C4-2B (cell line): ENCODE data around the gene KMO.

Source experiments
- H3K27ac ChIP-seq: fragments of 450-650 bp; 2 replicates; pipeline ENCODE4 v1.5.1; 2017
- ZFX ChIP-seq: fragments of 450-650 bp; IDR thresholded peaks from 2 replicates; pipeline ENCODE4 v1.6.1; 2017
- TF ChIP-seq, protein P1 (sequence below): fragments of 450-650 bp; conservative IDR thresholded peaks from 2 replicates; pipeline ENCODE4 v1.5.1; 2017; ENCODE audit warnings: mild to moderate bottlenecking

The KMO gene

DNA sequence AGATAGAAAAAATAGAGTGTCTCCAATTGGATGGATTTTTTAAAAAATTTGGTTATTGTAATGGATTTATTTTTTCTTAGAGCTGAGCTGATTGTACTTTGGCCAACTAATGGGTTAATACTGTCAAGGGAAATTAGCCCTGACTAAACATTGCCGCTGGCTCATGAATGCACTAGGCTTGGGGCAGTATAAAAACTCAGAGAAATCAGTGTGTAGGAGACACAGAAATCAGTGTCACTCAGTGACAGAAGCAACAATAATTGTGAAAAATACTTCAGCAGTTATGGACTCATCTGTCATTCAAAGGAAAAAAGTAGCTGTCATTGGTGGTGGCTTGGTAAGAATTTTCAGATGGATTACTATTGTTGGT lies at the start of gene KMO:
TSS of gene KMO (plus strand) at position 217 of the 370 bp plus-strand sequence. CDS start at position 284, 67 bp downstream.
- H3K27ac ChIP-seq: no peak within 1 kb of the TSS
- TF ChIP-seq, protein P1, sequence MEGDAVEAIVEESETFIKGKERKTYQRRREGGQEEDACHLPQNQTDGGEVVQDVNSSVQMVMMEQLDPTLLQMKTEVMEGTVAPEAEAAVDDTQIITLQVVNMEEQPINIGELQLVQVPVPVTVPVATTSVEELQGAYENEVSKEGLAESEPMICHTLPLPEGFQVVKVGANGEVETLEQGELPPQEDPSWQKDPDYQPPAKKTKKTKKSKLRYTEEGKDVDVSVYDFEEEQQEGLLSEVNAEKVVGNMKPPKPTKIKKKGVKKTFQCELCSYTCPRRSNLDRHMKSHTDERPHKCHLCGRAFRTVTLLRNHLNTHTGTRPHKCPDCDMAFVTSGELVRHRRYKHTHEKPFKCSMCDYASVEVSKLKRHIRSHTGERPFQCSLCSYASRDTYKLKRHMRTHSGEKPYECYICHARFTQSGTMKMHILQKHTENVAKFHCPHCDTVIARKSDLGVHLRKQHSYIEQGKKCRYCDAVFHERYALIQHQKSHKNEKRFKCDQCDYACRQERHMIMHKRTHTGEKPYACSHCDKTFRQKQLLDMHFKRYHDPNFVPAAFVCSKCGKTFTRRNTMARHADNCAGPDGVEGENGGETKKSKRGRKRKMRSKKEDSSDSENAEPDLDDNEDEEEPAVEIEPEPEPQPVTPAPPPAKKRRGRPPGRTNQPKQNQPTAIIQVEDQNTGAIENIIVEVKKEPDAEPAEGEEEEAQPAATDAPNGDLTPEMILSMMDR: no peak
- no peak for TF ChIP-seq ZFX

DNA sequence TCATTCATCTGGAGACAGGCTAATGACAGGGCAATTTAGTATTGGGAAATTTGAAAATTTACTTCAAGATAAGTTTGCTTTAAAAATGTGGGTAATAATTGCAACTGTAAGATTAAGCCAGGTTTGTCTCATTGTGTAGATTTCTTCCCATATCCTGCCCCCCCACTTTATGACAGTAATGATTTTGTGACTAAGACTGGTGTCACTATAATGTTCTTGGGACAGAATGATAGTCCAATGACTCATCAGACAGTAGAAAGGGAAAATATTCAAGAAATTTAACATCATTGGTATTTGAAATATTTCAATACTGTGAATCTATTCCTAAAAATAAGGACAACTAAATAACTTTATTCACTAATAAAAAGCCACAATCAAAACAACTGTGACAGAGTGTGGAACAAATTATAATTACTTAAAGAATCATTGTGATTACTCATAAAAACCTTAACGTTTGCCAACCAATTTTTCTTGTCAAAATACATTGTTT lies 49.4 kb upstream of the KMO start:
- no peak overlapping the region for H3K27ac ChIP-seq

DNA sequence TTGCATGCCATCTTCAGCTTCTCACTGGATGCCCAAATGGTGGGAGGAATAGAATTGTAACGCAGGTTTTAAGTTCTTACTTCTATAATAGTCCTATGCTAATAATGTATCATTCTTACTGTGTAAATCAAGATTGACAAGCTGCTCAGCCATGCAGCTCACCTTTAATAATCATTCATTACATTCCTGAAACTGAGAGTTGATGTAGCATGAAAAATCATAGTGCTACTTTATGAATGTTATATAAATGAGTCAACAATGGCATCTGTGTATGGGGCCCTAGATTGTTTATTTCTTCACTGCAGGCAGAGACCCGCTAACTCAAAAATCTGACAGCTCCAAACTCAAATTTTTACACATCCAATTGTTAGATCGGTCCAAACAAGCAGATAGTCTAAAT lies 47.0 kb upstream of the KMO start:
- no peak overlapping the region for H3K27ac ChIP-seq
- no peak for TF ChIP-seq ZFX
- TF ChIP-seq, protein P1: no peak

More for the DNA sequence above, 49.4 kb upstream of the KMO start:
- no peak for TF ChIP-seq ZFX
- TF ChIP-seq, protein P1: no peak

DNA sequence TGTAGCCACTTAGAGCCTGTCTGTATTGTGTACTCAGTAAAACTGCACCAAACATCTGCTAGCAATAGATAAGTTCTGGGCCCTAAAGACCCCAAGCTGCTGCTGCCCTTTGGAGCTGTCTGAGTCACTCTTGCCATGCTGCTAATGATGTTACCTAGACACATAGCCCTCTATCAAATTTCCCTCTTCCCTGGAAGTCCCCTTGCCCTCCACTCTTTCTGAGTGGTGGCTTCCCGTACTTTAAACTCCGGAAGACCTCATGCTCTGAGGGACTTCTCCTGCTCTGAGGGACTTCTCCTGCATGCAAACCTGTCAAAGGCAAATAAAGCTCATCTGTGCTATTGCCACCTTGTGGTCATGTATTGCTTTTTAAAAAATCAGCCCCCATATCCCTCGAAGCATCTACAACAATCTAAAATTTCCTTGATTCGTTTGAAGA lies 46.6 kb upstream of the KMO start:
- TF ChIP-seq, protein P1: peak; percentile 72
- TF ChIP-seq ZFX: no peak

DNA sequence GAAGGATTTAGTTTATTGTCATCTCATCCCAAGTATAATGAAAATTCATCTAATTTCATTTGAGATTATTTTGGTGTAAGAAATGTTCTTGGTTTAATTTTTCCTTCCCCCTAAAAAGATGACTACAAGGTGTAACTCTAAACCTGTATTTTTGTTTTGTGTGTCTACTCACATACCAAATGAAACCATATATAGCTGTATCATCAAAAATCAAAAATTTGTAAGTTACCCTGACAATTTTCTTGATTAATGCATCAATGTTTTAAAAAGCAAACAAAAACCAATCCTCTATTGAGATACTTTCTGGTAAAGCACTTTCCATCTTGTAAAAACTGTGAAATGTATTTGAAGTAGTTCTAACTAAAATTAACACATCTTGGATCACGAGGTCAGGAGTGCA lies 43.4 kb upstream of the KMO start:
- TF ChIP-seq, protein P1: no peak
- no peak for TF ChIP-seq ZFX
- no peak overlapping the region for H3K27ac ChIP-seq

More for the DNA sequence above, 46.6 kb upstream of the KMO start:
- no peak overlapping the region for H3K27ac ChIP-seq

DNA sequence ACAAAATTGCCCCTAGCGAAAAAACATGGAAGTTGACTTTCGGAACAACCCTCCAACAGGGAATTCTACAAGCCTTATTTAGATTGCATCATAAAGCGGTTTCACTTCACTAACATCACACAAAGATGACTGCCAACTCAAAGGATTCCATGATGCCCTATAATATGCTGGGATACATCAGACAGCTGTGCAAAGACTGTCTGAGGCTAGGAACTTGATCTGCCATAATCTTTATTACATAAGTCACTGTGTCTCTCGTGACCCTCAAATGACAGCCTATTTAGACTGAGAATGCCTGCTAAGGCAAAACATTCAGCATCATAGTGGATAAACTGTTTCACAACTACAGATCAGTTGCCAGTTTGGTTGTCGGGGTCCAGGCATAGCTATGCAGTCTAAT lies 36.4 kb upstream of the KMO start:
- TF ChIP-seq, protein P1: no peak
- TF ChIP-seq ZFX: no peak
- H3K27ac ChIP-seq: no peak overlapping the region

DNA sequence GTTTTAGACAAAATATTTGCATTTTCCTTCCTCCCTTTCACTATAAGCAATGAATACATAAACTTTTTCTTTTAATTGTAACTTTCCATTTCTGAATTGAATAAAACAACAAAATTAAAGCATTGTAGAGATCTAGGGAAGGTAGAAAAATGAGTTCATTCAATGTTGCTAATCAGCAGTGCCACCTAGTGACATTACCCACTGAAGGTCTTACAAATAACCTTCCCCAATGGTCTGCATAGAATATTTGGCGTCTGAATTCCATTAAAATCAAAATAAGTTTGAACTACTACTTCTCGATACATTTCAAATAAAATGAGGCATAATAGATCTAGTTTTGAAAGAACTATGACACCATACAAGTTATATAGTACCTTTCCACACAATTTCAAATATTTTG lies 32.3 kb upstream of the KMO start:
- no peak overlapping the region for H3K27ac ChIP-seq
- TF ChIP-seq ZFX: no peak
- TF ChIP-seq, protein P1: peak; percentile 62
